ENCODE measurements around the gene COL3A1.

COL3A1 gene

GRCh38 chr2:188974164-188974563, at the start of gene COL3A1:
Gene COL3A1, plus strand, starts transcription at chr2:188974373. Its CDS starts 117 bp downstream, at chr2:188974490.
- DNase-seq (ENCODE audit: low read depth) = no peak
- TF ChIP-seq CTCF (IDR thresholded peaks at IDR 0.05; ENCODE audit: insufficient read depth, low read depth, low read length, missing control alignments) = no peak
- H3K4me3 ChIP-seq (ENCODE audit: low read depth, low read length) = no peak within 1 kb of the TSS

- no peak overlapping the region for H3K4me3 ChIP-seq (ENCODE audit: low read depth, low read length)
- TF ChIP-seq CTCF (IDR thresholded peaks at IDR 0.05; ENCODE audit: insufficient read depth, low read depth, low read length, missing control alignments) = no peak
- DNase-seq (ENCODE audit: low read depth) = no peak
Measured at GRCh38 chr2:188928643-188929042, 45.5 kb upstream of the COL3A1 start.

GRCh38 chr2:188931361-188931760, 42.8 kb upstream of the COL3A1 start:
- TF ChIP-seq CTCF (IDR thresholded peaks at IDR 0.05; ENCODE audit: insufficient read depth, low read depth, low read length, missing control alignments) = no peak
- no peak for DNase-seq (ENCODE audit: low read depth)
- H3K4me3 ChIP-seq (ENCODE audit: low read depth, low read length) = no peak overlapping the region

GRCh38 chr2:188937228-188938220, 36.6 kb upstream of the COL3A1 start:
- no peak for DNase-seq (ENCODE audit: low read depth)
- no peak overlapping the region for H3K4me3 ChIP-seq (ENCODE audit: low read depth, low read length)
- TF ChIP-seq CTCF (IDR thresholded peaks at IDR 0.05; ENCODE audit: insufficient read depth, low read depth, low read length, missing control alignments) = no peak

- DNase-seq (ENCODE audit: low read depth) = no peak
- TF ChIP-seq CTCF (IDR thresholded peaks at IDR 0.05; ENCODE audit: insufficient read depth, low read depth, low read length, missing control alignments) = no peak
- H3K4me3 ChIP-seq (ENCODE audit: low read depth, low read length) = no peak overlapping the region
Measured at GRCh38 chr2:188940171-188940570, 34.0 kb upstream of the COL3A1 start.

GRCh38 chr2:188944442-188944841, 29.7 kb upstream of the COL3A1 start:
- H3K4me3 ChIP-seq (ENCODE audit: low read depth, low read length) = no peak overlapping the region
- DNase-seq (ENCODE audit: low read depth) = no peak
- no peak for TF ChIP-seq CTCF (IDR thresholded peaks at IDR 0.05; ENCODE audit: insufficient read depth, low read depth, low read length, missing control alignments)

Measured in GM12865 (cell line).